Nephron (organoid): ENCODE results near the gene ZNF33B.
"Not testable (repeated sequence)": the region's sequence is repeated elsewhere in the genome, so short reads cannot be mapped to it uniquely, and the experiment has no call there.

Experiments
- H3K27ac Mint-ChIP-seq, 3 experiments: 2 replicates each; pipeline ENCODE4 v1.8.0; 2020; ENCODE audit warnings: mixed read lengths in 3 of 3, mild to moderate bottlenecking in 2 of 3, moderate library complexity in 1 of 3
- H3K27me3 Mint-ChIP-seq: 2 replicates; pipeline ENCODE4 v1.8.0; 2021; ENCODE audit warnings: low read depth, mild to moderate bottlenecking, moderate library complexity, mixed read lengths
- H3K36me3 Mint-ChIP-seq: 2 replicates; pipeline ENCODE4 v1.8.0; 2020; ENCODE audit warnings: low read depth, mixed read lengths
- H3K4me1 Mint-ChIP-seq: 2 replicates; pipeline ENCODE4 v1.8.0; 2020; ENCODE audit warnings: mixed read lengths
- H3K4me3 Mint-ChIP-seq, 3 experiments: 2 replicates each; pipeline ENCODE4 v1.8.0; 2020; ENCODE audit warnings: mild to moderate bottlenecking in 3 of 3, mixed read lengths in 3 of 3, moderate library complexity in 2 of 3
- H3K9me3 Mint-ChIP-seq: 2 replicates; pipeline ENCODE4 v1.8.0; 2020; ENCODE audit warnings: mixed read lengths
- CTCF ChIP-seq, 3 experiments: fragments of 200-600 bp; sonication (generic); IDR thresholded peaks; one replicate each; pipeline ENCODE4 v1.5.0; 2021; ENCODE audit warnings: antibody characterized with exemption in 3 of 3; ENCODE audit not compliant: unreplicated experiment in 3 of 3

ZNF33B gene

GRCh38 chr10:42576338-42576737, 62.0 kb downstream of the ZNF33B start:
- H3K9me3 Mint-ChIP-seq = peaks cover 15% of the 10 kb centered on the region
- H3K4me1 Mint-ChIP-seq = no peaks in the 10 kb centered on the region
- no peaks in the 10 kb centered on the region for H3K36me3 Mint-ChIP-seq
- no peak overlapping the region for H3K4me3 Mint-ChIP-seq
- H3K27me3 Mint-ChIP-seq = no peaks in the 10 kb centered on the region
- TF ChIP-seq CTCF (IDR thresholded peaks at IDR 0.05; ENCODE audit: unreplicated experiment in 3 of 3) = no peak
- H3K27ac Mint-ChIP-seq = no peak overlapping the region

- TF ChIP-seq CTCF (IDR thresholded peaks at IDR 0.05; ENCODE audit: unreplicated experiment in 3 of 3) = no peak
- Mint-ChIP-seq H3K4me1 (no peaks in the 10 kb centered on the region), H3K27me3 (no peaks in the 10 kb centered on the region), H3K27ac (no peak overlapping the region), H3K9me3 (peaks cover 15% of the 10 kb centered on the region), H3K4me3 (no peak overlapping the region), H3K36me3 (no peaks in the 10 kb centered on the region)
Measured at GRCh38 chr10:42574336-42574735, 64.0 kb downstream of the ZNF33B start.

- H3K27ac Mint-ChIP-seq = no peak overlapping the region
- H3K4me1 Mint-ChIP-seq = peaks cover 10% of the 10 kb centered on the region
- H3K4me3 Mint-ChIP-seq = no peak overlapping the region
- peaks cover 1% of the 10 kb centered on the region for H3K36me3 Mint-ChIP-seq
- H3K9me3 Mint-ChIP-seq = no peaks in the 10 kb centered on the region
- TF ChIP-seq CTCF (IDR thresholded peaks at IDR 0.05; ENCODE audit: unreplicated experiment in 3 of 3) = no peak
- H3K27me3 Mint-ChIP-seq = peaks cover 5% of the 10 kb centered on the region
Measured at GRCh38 chr10:42556931-42557330, 81.4 kb downstream of the ZNF33B start.

GRCh38 chr10:42553576-42553975, 84.8 kb downstream of the ZNF33B start:
- peaks cover 27% of the 10 kb centered on the region for H3K36me3 Mint-ChIP-seq
- peaks cover 21% of the 10 kb centered on the region for H3K4me1 Mint-ChIP-seq
- peak overlapping the region; percentile 68 to 78 (median 73) for H3K27ac Mint-ChIP-seq
- not testable (repeated sequence) for H3K9me3 Mint-ChIP-seq, H3K27me3 Mint-ChIP-seq
- H3K4me3 Mint-ChIP-seq = peak overlapping the region; percentile 93 to 97 (median 93)

GRCh38 chr10:42553064-42553407, 85.3 kb downstream of the ZNF33B start:
- Mint-ChIP-seq H3K4me1 (peaks cover 21% of the 10 kb centered on the region), H3K4me3 (peak overlapping the region; percentile 93 to 97 (median 93)), H3K27ac (peak overlapping the region; percentile 68 to 78 (median 73)), H3K27me3 (peaks cover 5% of the 10 kb centered on the region), H3K9me3 (no peaks in the 10 kb centered on the region), H3K36me3 (peaks cover 33% of the 10 kb centered on the region)
- TF ChIP-seq CTCF (IDR thresholded peaks at IDR 0.05; ENCODE audit: unreplicated experiment in 3 of 3) = no peak

GRCh38 chr10:42552188-42553063, 85.9 kb downstream of the ZNF33B start:
- Mint-ChIP-seq H3K4me3 (peak overlapping the region; percentile 93 to 97 (median 93)), H3K27me3 (peaks cover 5% of the 10 kb centered on the region), H3K27ac (peak overlapping the region; percentile 68 to 78 (median 73)), H3K4me1 (peaks cover 21% of the 10 kb centered on the region), H3K36me3 (peaks cover 39% of the 10 kb centered on the region), H3K9me3 (peaks cover 2% of the 10 kb centered on the region)
- TF ChIP-seq CTCF (IDR thresholded peaks at IDR 0.05; ENCODE audit: unreplicated experiment in 3 of 3) = no peak
